ENCODE measurements around the gene RGS7. TPM values are rescaled to one million over a fixed set of nuclear protein-coding genes. Genes with fewer than 3 reads are reported as not detected.
"Not testable (repeated sequence)": the region's sequence is repeated elsewhere in the genome, so short reads cannot be mapped to it uniquely, and the experiment has no call there.

The RGS7 gene
- total RNA-seq, 1 donor from 2014 or later, result not detected

DNA sequence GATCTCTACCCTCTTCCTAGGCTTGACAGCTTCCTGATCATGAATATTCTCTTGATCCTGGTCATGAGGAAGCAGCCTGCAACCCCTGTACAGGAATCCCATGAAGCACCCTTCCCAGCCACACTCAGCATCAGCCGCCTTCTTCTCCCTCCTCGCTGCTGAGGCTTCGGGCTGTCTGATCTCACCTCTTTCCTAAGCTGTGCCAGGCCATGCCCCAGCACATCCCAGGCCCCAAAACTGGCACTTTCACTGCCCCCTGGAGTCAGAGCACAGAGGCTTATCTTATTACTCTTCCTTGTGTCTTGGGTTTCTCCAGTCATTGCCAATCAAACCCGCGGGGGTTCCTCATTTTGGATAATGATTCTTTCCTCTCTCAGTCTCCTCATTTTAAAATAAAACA, 259.5 kb downstream of the RGS7 start:
- Mint-ChIP-seq H3K36me3 (ENCODE audit: low read depth) (no peaks in the 10 kb centered on the region), H3K27me3 (ENCODE audit: insufficient read depth) (no peaks in the 10 kb centered on the region), H3K4me3 (no peak overlapping the region), H3K9me3 (no peaks in the 10 kb centered on the region), H3K4me1 (ENCODE audit: low read depth) (no peaks in the 10 kb centered on the region), H3K27ac (no peak overlapping the region)
- intact Hi-C loops (cut with micrococcal nuclease), result no loop called here
- DNase-seq (ENCODE audit: low spot score), result no peak

DNA sequence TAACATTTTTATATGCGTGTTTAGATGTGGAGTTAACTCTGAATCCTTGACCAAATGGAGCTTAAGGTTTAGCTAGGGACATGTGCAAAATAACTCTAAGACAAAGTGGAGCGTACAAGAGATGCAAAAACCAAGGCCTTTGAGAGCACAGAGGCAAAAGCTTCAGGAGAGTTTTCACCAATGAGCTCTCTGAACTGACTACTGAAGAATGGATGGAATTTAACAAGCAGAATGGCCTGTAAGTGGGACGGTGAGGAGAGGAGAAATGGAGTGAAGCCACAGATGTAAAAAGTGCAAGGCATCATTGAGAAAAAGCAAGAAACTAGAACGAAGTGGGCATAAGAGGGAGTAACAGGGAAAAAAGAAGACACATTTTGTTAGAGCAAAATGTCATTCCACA, 260.0 kb downstream of the RGS7 start:
- no peak for DNase-seq (ENCODE audit: low spot score)
- Mint-ChIP-seq H3K4me1 (ENCODE audit: low read depth) (no peaks in the 10 kb centered on the region), H3K27me3 (ENCODE audit: insufficient read depth) (no peaks in the 10 kb centered on the region), H3K4me3 (no peak overlapping the region), H3K27ac (no peak overlapping the region), H3K36me3 (ENCODE audit: low read depth) (no peaks in the 10 kb centered on the region), H3K9me3 (no peaks in the 10 kb centered on the region)
- intact Hi-C loops (cut with micrococcal nuclease), result no loop called here

DNA sequence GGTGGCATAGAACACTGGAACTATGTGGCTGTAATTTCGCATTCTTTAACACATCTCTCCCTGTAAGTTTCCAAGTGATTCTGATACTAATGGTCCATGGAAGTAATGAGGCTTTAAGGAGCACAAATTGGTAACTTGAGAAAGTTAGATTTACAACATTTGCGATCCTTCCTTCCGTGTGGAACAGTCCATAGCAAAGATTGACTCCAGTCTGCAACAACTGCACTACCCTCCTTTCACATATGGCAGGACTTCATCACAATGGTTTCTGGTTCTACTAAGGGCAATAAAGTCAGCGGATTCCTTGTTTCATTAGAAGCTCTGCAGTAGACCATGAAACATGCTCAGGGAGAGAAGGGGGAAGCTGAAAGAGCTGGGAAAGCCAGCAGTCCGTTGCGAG, 261.2 kb downstream of the RGS7 start:
- H3K36me3 Mint-ChIP-seq (ENCODE audit: low read depth), result no peaks in the 10 kb centered on the region
- H3K4me3 Mint-ChIP-seq, result no peak overlapping the region
- no peaks in the 10 kb centered on the region for H3K9me3 Mint-ChIP-seq
- DNase-seq (ENCODE audit: low spot score), result no peak
- no peak overlapping the region for H3K27ac Mint-ChIP-seq
- H3K4me1 Mint-ChIP-seq (ENCODE audit: low read depth), result no peaks in the 10 kb centered on the region
- H3K27me3 Mint-ChIP-seq (ENCODE audit: insufficient read depth), result no peaks in the 10 kb centered on the region
- intact Hi-C loops (cut with micrococcal nuclease), result no loop called here

DNA sequence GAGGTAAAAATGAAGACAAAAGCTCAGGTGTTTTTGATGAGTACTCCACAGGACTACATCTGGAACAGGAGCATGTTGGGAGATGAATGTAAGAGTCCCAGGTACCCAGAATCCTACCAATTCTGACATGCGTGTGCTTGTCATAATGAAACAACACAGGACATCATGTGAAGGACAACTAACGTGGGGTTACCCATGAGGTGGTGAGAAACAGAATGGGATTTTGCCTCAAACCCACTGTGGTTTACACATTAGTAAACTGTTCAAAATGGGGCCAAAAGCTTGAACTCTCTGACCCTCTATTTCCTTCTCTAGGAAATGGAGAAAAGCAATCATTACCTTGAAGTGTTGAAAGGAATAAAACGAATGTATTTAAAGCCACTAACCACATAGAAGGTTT, 266.2 kb downstream of the RGS7 start:
- H3K9me3 Mint-ChIP-seq, result no peaks in the 10 kb centered on the region

DNA sequence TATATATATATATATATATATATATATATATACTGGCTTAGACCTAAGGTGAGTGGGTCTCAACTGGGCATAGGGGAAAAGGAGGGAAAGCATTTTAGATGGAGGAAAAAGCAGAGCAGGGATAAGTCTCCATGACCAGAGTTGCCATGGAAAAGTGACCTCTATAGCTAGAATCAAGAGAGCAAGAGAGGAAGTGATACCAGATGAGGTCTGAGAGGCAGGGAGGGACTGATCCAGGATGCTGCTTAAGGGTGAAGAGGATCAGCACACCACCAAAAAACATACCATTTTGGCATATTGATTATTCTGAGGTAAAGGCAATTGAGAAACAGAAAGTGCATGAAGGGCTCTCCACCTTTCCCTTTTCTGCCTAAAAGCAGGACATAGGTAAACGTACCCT, 267.9 kb downstream of the RGS7 start:
- H3K9me3 Mint-ChIP-seq; H3K27me3 Mint-ChIP-seq (ENCODE audit: insufficient read depth); H3K27ac Mint-ChIP-seq; DNase-seq (ENCODE audit: low spot score); intact Hi-C loops (cut with micrococcal nuclease); H3K36me3 Mint-ChIP-seq (ENCODE audit: low read depth); H3K4me3 Mint-ChIP-seq; H3K4me1 Mint-ChIP-seq (ENCODE audit: low read depth): not testable (repeated sequence)

More for the DNA sequence above, 266.2 kb downstream of the RGS7 start:
- DNase-seq (ENCODE audit: low spot score), result no peak
- no peak overlapping the region for H3K27ac Mint-ChIP-seq
- H3K4me3 Mint-ChIP-seq, result no peak overlapping the region
- no peaks in the 10 kb centered on the region for H3K27me3 Mint-ChIP-seq (ENCODE audit: insufficient read depth)
- no peaks in the 10 kb centered on the region for H3K4me1 Mint-ChIP-seq (ENCODE audit: low read depth)
- intact Hi-C loops (cut with micrococcal nuclease), result no loop called here
- no peaks in the 10 kb centered on the region for H3K36me3 Mint-ChIP-seq (ENCODE audit: low read depth)

DNA sequence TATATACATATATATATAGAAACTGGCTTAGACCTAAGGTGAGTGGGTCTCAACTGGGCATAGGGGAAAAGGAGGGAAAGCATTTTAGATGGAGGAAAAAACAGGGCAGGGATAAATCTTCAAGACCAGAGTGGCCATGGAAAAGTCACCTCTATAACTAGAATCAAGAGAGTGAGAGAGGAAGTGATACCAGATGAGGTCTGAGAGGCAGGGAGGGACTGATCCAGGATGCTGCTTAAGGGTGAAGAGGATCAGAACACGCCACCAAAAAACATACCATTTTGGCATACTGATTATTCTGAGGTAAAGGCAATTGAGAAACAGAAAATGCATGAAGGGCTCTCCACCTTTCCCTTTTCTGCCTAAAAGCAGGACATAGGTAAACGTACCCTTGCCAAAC, 268.9 kb downstream of the RGS7 start:
- H3K36me3 Mint-ChIP-seq (ENCODE audit: low read depth); H3K4me3 Mint-ChIP-seq; H3K9me3 Mint-ChIP-seq; intact Hi-C loops (cut with micrococcal nuclease); H3K4me1 Mint-ChIP-seq (ENCODE audit: low read depth); H3K27ac Mint-ChIP-seq; DNase-seq (ENCODE audit: low spot score); H3K27me3 Mint-ChIP-seq (ENCODE audit: insufficient read depth): not testable (repeated sequence)

DNA sequence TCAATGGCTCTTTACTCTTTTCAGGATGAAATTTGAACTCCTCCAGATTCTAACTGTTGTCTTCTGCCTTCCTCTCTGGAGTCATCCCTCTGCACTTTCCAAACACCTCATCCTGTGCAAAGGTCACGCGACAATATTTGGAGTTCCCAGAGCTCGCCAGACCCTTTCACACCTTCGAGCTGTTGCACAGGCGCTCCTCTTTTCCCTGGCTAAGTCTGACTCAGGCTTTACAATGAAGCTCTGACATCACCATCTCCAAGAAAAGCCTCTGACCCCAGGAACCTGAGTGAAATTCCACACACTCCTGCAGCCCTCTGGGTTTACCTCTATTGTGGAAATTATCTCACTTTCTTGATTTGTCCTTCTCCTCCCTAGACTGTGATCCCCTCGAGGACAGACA, 270.3 kb downstream of the RGS7 start:
- intact Hi-C loops (cut with micrococcal nuclease), result no loop called here
- no peaks in the 10 kb centered on the region for H3K36me3 Mint-ChIP-seq (ENCODE audit: low read depth)
- no peak overlapping the region for H3K4me3 Mint-ChIP-seq
- no peaks in the 10 kb centered on the region for H3K27me3 Mint-ChIP-seq (ENCODE audit: insufficient read depth)
- no peaks in the 10 kb centered on the region for H3K4me1 Mint-ChIP-seq (ENCODE audit: low read depth)
- no peak overlapping the region for H3K27ac Mint-ChIP-seq
- no peaks in the 10 kb centered on the region for H3K9me3 Mint-ChIP-seq
- no peak for DNase-seq (ENCODE audit: low spot score)

DNA sequence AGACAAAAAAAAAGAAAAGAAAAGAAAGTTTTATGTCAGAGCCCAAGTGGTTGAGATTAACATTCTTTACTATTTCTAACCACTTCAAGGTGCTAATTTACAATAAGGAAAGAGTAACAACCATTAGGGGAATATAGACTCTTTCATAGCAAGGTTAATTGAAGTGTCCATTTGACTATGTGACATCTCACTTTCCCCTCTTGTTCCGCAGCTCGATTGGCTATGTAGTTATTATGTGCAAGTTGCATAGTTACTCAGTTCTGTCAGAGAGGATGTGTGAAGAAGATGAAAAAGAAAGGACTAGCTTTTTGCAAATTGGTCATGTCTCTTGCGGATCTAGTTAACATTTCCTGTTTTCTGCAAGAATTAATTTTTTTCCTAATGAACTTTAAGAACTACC, 273.7 kb downstream of the RGS7 start:
- Mint-ChIP-seq H3K9me3 (no peaks in the 10 kb centered on the region), H3K27ac (no peak overlapping the region), H3K27me3 (ENCODE audit: insufficient read depth) (no peaks in the 10 kb centered on the region), H3K4me3 (no peak overlapping the region), H3K4me1 (ENCODE audit: low read depth) (no peaks in the 10 kb centered on the region), H3K36me3 (ENCODE audit: low read depth) (no peaks in the 10 kb centered on the region)
- intact Hi-C loops (cut with micrococcal nuclease), result no loop called here
- DNase-seq (ENCODE audit: low spot score), result no peak

DNA sequence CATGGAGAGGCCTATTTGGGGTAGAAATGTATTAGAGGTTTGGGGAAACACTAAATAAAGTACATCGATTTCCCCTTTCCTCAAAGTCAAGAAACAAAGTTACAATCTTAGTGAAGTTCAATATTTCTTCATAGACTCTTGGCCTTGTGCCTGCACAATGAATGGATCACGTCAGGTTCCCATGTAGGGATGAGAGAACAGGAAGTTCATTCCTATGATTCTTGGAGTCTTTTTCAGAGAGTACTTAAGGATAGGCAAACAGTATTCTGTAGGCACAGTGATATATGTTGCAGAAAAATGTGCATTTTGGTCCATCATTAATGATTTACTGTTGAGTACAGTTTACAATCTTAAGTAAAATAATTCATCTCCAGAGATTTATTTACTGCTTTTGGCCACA, 275.5 kb downstream of the RGS7 start:
- no peak for DNase-seq (ENCODE audit: low spot score)
- H3K27me3 Mint-ChIP-seq (ENCODE audit: insufficient read depth), result no peaks in the 10 kb centered on the region
- no peak overlapping the region for H3K27ac Mint-ChIP-seq
- H3K4me1 Mint-ChIP-seq (ENCODE audit: low read depth), result no peaks in the 10 kb centered on the region
- H3K36me3 Mint-ChIP-seq (ENCODE audit: low read depth), result no peaks in the 10 kb centered on the region
- intact Hi-C loops (cut with micrococcal nuclease), result no loop called here
- no peaks in the 10 kb centered on the region for H3K9me3 Mint-ChIP-seq
- H3K4me3 Mint-ChIP-seq, result no peak overlapping the region

DNA sequence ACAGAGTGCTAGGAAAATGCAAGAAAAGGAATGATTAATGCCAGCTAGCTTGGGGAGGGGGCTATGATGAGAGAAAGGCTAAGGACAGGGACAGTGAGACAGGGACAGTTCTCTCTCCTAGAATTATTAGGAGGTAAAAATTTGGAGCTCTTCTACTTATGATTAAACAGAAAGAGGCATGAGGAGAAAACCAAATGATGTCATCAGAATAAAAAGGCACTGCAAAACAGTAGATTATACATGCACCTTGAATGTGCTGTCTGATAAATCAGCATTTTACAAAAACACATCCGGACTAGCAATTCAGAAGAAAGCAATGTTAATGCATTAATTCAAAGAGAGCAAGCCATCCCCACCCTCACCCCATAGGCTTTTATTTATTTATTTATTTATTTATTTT, 277.5 kb downstream of the RGS7 start:
- Mint-ChIP-seq H3K27me3 (ENCODE audit: insufficient read depth) (no peaks in the 10 kb centered on the region), H3K27ac (no peak overlapping the region), H3K4me3 (no peak overlapping the region), H3K36me3 (ENCODE audit: low read depth) (no peaks in the 10 kb centered on the region), H3K9me3 (no peaks in the 10 kb centered on the region), H3K4me1 (ENCODE audit: low read depth) (no peaks in the 10 kb centered on the region)
- intact Hi-C loops (cut with micrococcal nuclease), result no loop called here
- no peak for DNase-seq (ENCODE audit: low spot score)

DNA sequence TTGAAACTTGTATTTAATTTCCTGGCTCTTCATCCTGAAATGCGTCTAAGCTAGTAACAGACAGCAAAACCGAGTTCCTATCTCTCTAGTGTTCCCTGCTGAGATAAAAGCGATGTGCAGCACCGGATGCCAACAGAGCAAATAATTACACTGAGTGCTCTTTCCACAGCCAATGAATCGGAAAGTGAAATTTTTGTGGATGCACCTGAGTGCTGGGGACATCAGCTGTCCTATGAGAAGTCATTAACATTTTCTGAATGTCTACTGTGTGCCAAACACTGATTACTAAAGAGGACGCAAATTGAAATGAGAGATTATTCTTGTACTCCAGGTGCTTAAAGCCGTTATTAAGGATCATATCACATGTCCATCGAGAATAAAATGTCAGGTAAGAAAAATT, 278.0 kb downstream of the RGS7 start:
- intact Hi-C loops (cut with micrococcal nuclease), result no loop called here
- H3K27me3 Mint-ChIP-seq (ENCODE audit: insufficient read depth), result no peaks in the 10 kb centered on the region
- no peak for DNase-seq (ENCODE audit: low spot score)
- no peaks in the 10 kb centered on the region for H3K4me1 Mint-ChIP-seq (ENCODE audit: low read depth)
- H3K36me3 Mint-ChIP-seq (ENCODE audit: low read depth), result no peaks in the 10 kb centered on the region
- no peaks in the 10 kb centered on the region for H3K9me3 Mint-ChIP-seq
- H3K27ac Mint-ChIP-seq, result no peak overlapping the region
- no peak overlapping the region for H3K4me3 Mint-ChIP-seq

DNA sequence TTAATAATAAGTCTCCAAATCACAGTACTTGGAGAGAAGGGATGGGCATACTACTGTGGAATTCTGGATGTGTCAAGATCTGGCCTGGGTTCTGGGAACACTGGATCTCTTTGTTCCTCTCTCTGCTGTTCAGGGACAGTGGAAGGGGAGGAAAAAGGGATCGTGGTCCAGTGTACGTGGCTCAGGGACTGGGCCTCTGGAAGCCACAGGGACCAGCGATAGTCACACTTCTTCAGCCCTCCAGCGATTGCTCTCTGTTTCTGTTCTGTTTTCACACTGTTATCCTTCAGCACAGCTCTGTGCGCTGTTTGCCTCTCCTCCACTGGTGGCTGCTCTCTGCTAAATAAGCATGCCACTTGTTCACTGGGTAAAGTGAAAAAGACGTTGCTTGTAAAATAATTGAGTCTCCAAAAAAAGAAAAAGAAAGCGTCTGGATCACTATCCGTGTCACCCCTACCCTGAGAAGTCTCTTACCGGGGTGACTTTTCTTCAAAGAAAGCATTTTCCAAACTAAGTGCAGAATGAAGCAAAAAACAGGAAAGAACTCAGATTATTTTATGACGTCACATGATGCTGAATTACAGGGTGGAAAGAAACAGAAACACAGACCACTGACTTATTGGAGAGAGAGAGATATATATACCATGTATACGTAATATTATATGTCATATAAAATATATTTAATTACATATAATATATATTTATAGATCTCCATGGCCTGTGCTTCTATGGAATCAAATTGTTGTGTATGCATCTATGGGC, 279.4 kb downstream of the RGS7 start:
- no peak overlapping the region for H3K27ac Mint-ChIP-seq
- no peak overlapping the region for H3K4me3 Mint-ChIP-seq
- H3K9me3 Mint-ChIP-seq, result no peaks in the 10 kb centered on the region
- H3K36me3 Mint-ChIP-seq (ENCODE audit: low read depth), result no peaks in the 10 kb centered on the region
- intact Hi-C loops (cut with micrococcal nuclease), result no loop called here
- H3K27me3 Mint-ChIP-seq (ENCODE audit: insufficient read depth), result no peaks in the 10 kb centered on the region
- DNase-seq (ENCODE audit: low spot score), result no peak
- no peaks in the 10 kb centered on the region for H3K4me1 Mint-ChIP-seq (ENCODE audit: low read depth)

DNA sequence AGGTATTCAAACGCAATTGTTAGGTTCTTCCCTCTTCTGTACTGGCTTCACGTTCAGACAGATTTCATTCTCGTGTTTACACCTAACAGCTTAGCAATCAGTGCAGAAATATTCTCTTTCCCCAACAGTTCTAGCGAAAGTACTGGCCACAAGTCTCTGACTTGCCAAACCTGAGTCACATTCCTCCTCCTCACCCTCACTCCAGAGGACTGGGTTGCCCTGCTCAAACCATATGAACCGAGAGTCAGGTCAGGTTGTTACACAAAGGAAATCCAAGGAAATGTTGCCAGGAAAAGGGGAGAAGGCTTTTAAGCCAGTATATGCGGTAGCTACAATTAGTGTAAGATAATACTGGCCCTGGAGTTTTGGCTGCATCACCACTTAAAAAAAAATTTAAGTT, 282.5 kb downstream of the RGS7 start:
- DNase-seq (ENCODE audit: low spot score), result no peak
- H3K4me1 Mint-ChIP-seq (ENCODE audit: low read depth), result no peaks in the 10 kb centered on the region
- no peak overlapping the region for H3K4me3 Mint-ChIP-seq
- H3K27me3 Mint-ChIP-seq (ENCODE audit: insufficient read depth), result no peaks in the 10 kb centered on the region
- H3K27ac Mint-ChIP-seq, result no peak overlapping the region
- no peaks in the 10 kb centered on the region for H3K36me3 Mint-ChIP-seq (ENCODE audit: low read depth)
- no peaks in the 10 kb centered on the region for H3K9me3 Mint-ChIP-seq
- intact Hi-C loops (cut with micrococcal nuclease), result no loop called here

DNA sequence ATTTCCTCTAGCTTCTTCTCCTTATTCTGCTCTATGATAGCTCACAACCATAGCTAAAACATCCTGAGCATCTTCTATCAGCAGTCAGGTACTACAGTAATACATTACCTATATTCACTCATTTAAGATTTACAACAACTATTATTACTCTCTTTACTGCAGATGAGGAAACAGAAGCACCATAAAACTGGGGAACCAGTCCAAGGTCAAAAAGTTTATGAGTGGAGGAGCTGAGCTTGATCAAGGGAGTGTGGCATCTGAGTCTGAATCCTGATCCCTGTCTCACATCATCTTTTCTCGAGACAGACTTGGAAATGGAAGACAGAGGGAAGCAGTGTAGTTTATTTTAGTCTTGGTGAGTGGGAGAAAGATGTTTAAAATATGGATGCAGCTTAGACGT, 288.6 kb downstream of the RGS7 start:
- Mint-ChIP-seq H3K9me3 (no peaks in the 10 kb centered on the region), H3K27ac (no peak overlapping the region)

More for the DNA sequence above, 288.6 kb downstream of the RGS7 start:
- H3K36me3 Mint-ChIP-seq (ENCODE audit: low read depth), result no peaks in the 10 kb centered on the region
- no peak overlapping the region for H3K4me3 Mint-ChIP-seq
- intact Hi-C loops (cut with micrococcal nuclease), result no loop called here
- no peaks in the 10 kb centered on the region for H3K4me1 Mint-ChIP-seq (ENCODE audit: low read depth)
- DNase-seq (ENCODE audit: low spot score), result no peak
- H3K27me3 Mint-ChIP-seq (ENCODE audit: insufficient read depth), result no peaks in the 10 kb centered on the region

All from activated T-helper 1 cell treated with anti-CD3 and anti-CD28 coated beads, Interleukin-12 subunit alpha, Interleukin-12 subunit beta, Interleukin-2, Interleukin-4 antibody, amounts not matched to agents 30 ng/mL and 10 ng/mL and 1 ng/mL, durations not matched to agents 14 hours and 24 hours and 36 hours (primary cell).